ENCODE measurements around the gene SLC9A5.

SLC9A5 gene

DNA sequence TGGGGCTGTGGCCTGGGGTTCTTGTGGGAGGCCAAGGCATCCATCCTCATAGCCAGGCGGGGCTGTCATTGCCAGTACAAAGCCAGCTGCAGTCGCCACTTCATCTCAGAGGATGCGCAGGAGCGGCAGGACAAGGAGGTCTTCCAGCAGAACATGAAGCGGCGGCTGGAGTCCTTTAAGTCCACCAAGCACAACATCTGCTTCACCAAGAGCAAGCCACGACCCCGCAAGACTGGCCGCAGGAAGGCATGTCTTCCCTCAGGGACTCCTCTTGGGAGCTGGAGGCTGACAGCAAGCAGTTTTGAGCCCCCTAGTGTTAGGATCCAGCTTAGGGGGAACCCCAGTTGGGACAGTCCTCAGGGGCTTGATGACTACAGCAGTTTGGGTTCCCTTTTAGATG lies 15.5 kb downstream of the SLC9A5 start:
- H3K9ac ChIP-seq (ENCODE audit: low read length), result no peak overlapping the region

DNA sequence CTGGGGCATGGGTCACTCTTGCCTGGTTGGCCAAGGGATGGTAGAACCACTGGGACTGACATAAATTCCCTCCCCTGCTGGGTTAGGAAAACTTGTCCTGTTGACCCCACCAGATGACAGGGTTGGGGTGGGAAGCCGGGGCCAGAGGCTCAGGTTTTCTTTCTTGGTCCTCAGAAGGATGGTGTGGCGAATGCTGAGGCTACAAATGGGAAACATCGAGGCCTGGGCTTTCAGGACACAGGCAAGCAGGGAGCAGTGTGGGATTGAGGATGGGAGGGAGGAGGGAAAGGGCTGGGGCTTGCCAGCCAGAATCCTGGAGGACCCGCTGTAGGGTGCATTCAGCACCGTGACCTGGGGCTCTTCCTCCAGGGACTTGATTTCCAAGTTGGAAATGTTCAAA lies 16.1 kb downstream of the SLC9A5 start:
- Histone ChIP-seq H3K27me3 (ENCODE audit: control insufficient read depth, insufficient read depth, low read length) (peaks cover 3% of the 10 kb centered on the region; the same call in 1 of the 2 replicates), H3K9ac (ENCODE audit: low read length) (no peak overlapping the region), H3K27ac (ENCODE audit: low read depth, low read length) (no peak overlapping the region), H3K4me1 (ENCODE audit: control insufficient read depth, insufficient read depth, low read length) (peaks cover 6% of the 10 kb centered on the region; the same call in 1 of the 2 replicates), H3K9me3 (ENCODE audit: control insufficient read depth, insufficient read depth, low read depth, low read length) (no peaks in the 10 kb centered on the region), H3K36me3 (ENCODE audit: control insufficient read depth, insufficient read depth, low read length) (no peaks in the 10 kb centered on the region), H3K4me3 (ENCODE audit: low read depth, low read length) (no peak overlapping the region)

More for the DNA sequence above, 15.5 kb downstream of the SLC9A5 start:
- H3K4me1 ChIP-seq (ENCODE audit: control insufficient read depth, insufficient read depth, low read length), result peaks cover under 1% of the 10 kb centered on the region; the same call in 1 of the 2 replicates
- peaks cover 3% of the 10 kb centered on the region; the same call in 1 of the 2 replicates for H3K27me3 ChIP-seq (ENCODE audit: control insufficient read depth, insufficient read depth, low read length)
- H3K4me3 ChIP-seq (ENCODE audit: low read depth, low read length), result no peak overlapping the region
- H3K9me3 ChIP-seq (ENCODE audit: control insufficient read depth, insufficient read depth, low read depth, low read length), result no peaks in the 10 kb centered on the region
- no peak overlapping the region for H3K27ac ChIP-seq (ENCODE audit: low read depth, low read length)
- H3K36me3 ChIP-seq (ENCODE audit: control insufficient read depth, insufficient read depth, low read length), result no peaks in the 10 kb centered on the region

DNA sequence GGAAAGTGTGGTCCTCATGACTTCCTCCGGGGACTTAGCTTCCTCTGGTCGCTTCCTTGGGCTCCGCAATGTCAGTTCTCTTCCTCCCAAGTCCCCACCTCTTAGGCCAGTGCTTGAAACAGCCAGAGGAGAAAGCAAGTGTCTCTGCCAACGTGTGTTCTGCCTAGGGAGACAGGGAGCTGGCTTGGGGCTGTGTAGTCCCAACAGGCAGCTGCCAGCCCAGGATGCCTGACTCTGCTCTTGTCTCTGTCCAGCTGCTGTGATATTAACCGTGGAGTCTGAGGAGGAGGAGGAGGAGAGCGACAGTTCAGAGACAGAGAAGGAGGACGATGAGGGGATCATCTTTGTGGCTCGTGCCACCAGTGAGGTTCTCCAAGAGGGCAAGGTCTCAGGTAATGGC lies 17.1 kb downstream of the SLC9A5 start:
- Histone ChIP-seq H3K27me3 (ENCODE audit: control insufficient read depth, insufficient read depth, low read length) (peaks cover 3% of the 10 kb centered on the region; the same call in 1 of the 2 replicates), H3K4me3 (ENCODE audit: low read depth, low read length) (no peak overlapping the region), H3K9ac (ENCODE audit: low read length) (no peak overlapping the region), H3K4me1 (ENCODE audit: control insufficient read depth, insufficient read depth, low read length) (peaks cover 7% of the 10 kb centered on the region; the same call in 1 of the 2 replicates), H3K9me3 (ENCODE audit: control insufficient read depth, insufficient read depth, low read depth, low read length) (no peaks in the 10 kb centered on the region), H3K27ac (ENCODE audit: low read depth, low read length) (no peak overlapping the region), H3K36me3 (ENCODE audit: control insufficient read depth, insufficient read depth, low read length) (no peaks in the 10 kb centered on the region)

DNA sequence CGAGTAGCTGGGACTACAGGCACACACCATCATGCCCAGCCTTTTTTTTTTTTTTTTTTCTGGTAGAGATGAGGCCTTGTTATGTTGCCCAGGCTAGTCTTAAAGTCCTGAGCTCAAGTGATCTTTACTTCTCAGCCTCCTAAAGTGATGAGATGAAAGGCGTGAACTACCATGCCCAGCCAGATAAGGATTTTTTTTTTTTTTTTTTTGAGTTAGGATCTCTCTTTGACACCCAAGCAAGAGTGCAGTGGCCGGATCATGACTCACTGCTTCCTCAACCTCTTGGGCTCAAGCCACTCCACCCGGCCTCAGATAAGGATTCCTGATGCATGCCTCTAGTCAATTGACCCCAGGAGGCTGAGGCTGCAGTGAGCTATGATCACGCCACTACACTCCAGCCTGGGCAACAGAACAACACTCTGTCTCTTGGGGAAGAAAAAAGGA lies 19.4 kb downstream of the SLC9A5 start:
- Histone ChIP-seq H3K4me3 (ENCODE audit: low read depth, low read length) (no peak overlapping the region), H3K27ac (ENCODE audit: low read depth, low read length) (no peak overlapping the region), H3K27me3 (ENCODE audit: control insufficient read depth, insufficient read depth, low read length) (peaks cover 3% of the 10 kb centered on the region; the same call in 1 of the 2 replicates), H3K36me3 (ENCODE audit: control insufficient read depth, insufficient read depth, low read length) (no peaks in the 10 kb centered on the region), H3K4me1 (ENCODE audit: control insufficient read depth, insufficient read depth, low read length) (peaks cover 7% of the 10 kb centered on the region; the same call in 1 of the 2 replicates), H3K9ac (ENCODE audit: low read length) (no peak overlapping the region), H3K9me3 (ENCODE audit: control insufficient read depth, insufficient read depth, low read depth, low read length) (no peaks in the 10 kb centered on the region)

DNA sequence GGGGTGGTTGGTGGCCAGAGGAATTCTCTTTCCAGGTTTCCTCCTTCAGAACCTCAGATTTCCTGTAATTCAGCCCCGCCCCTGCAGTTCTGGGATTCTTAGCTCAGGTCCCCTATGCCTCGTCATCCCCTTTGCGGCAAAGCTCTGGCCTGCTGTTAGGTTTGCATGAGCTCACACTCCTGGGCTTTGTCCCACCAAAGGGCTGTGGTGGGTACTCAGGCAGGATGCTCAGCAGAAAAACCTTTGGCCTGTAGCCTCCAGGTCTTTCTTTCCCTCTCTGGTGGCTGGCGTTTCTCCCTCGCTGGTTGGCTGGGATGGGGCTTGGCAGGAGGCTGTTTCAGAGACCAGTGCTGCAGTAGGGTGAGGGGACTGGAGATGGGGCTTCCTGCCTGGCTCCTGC lies 21.0 kb downstream of the SLC9A5 start:
- Histone ChIP-seq H3K27me3 (ENCODE audit: control insufficient read depth, insufficient read depth, low read length) (peaks cover 3% of the 10 kb centered on the region; the same call in 1 of the 2 replicates), H3K36me3 (ENCODE audit: control insufficient read depth, insufficient read depth, low read length) (no peaks in the 10 kb centered on the region), H3K9ac (ENCODE audit: low read length) (no peak overlapping the region), H3K27ac (ENCODE audit: low read depth, low read length) (no peak overlapping the region), H3K4me1 (ENCODE audit: control insufficient read depth, insufficient read depth, low read length) (peaks cover 7% of the 10 kb centered on the region; the same call in 1 of the 2 replicates), H3K4me3 (ENCODE audit: low read depth, low read length) (no peak overlapping the region), H3K9me3 (ENCODE audit: control insufficient read depth, insufficient read depth, low read depth, low read length) (no peaks in the 10 kb centered on the region)

DNA sequence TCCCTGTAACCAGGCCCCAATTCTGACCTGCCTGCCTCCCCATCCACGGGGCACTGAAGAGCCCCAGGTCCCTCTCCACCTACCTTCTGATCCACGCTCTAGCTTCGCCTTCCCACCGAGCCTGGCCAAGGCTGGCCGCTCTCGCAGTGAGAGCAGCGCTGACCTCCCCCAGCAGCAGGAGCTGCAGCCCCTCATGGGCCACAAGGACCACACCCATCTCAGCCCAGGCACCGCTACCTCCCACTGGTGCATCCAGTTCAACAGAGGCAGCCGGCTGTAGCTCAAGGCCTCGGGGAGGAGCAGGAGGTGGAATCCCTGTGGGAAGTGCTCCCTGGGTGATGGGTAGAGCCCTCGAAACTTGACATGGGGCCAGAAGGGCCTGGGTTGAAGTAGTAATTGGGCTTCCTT lies 22.2 kb downstream of the SLC9A5 start:
- Histone ChIP-seq H3K9me3 (ENCODE audit: control insufficient read depth, insufficient read depth, low read depth, low read length) (no peaks in the 10 kb centered on the region), H3K4me3 (ENCODE audit: low read depth, low read length) (no peak overlapping the region), H3K4me1 (ENCODE audit: control insufficient read depth, insufficient read depth, low read length) (peaks cover 7% of the 10 kb centered on the region; the same call in 1 of the 2 replicates), H3K9ac (ENCODE audit: low read length) (no peak overlapping the region), H3K27ac (ENCODE audit: low read depth, low read length) (no peak overlapping the region), H3K36me3 (ENCODE audit: control insufficient read depth, insufficient read depth, low read length) (no peaks in the 10 kb centered on the region), H3K27me3 (ENCODE audit: control insufficient read depth, insufficient read depth, low read length) (peaks cover 1% of the 10 kb centered on the region; the same call in 1 of the 2 replicates)

DNA sequence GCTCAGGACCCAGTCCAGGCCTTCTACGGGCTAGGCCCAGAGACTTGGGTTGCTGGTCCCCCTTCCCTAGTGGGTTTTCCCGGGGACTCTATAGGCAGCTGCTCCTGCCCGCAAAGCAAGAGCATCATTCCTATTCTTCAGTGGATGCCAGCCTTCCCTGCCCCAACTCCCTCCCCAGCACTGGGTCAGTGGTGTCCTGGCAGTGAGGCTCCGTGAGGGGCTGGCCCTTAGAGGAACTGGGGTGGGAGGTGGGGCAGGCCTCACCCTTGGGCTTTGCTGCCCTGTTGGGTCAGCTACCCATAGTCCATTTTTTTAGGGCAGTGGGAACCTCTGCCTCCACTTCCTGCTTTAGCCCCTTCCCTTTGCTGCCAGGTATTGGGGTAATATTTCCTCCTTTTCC lies 22.7 kb downstream of the SLC9A5 start:
- Histone ChIP-seq H3K27ac (ENCODE audit: low read depth, low read length) (no peak overlapping the region), H3K9ac (ENCODE audit: low read length) (peak overlapping the region; percentile 6), H3K9me3 (ENCODE audit: control insufficient read depth, insufficient read depth, low read depth, low read length) (no peaks in the 10 kb centered on the region), H3K4me1 (ENCODE audit: control insufficient read depth, insufficient read depth, low read length) (peaks cover 7% of the 10 kb centered on the region; the same call in 1 of the 2 replicates), H3K27me3 (ENCODE audit: control insufficient read depth, insufficient read depth, low read length) (no peaks in the 10 kb centered on the region), H3K4me3 (ENCODE audit: low read depth, low read length) (no peak overlapping the region), H3K36me3 (ENCODE audit: control insufficient read depth, insufficient read depth, low read length) (no peaks in the 10 kb centered on the region)

DNA sequence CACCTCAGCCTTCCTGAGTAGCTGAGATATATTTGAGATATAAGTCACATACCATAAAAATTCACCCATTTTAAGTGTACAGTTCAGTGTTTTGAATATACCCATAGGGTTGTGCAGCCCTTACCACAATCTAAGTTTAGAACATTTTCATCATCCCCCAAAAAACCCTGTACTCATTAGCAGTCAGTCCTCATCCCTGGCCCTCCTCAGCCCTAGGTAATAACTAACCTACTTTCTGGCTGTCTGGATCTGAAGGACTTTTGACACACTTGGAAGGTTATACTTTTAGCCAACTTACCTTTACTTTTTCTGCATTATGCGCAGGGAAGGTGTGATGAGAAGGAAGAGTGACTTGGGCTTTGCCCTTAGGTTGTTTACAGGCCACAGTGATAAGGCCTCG lies 26.5 kb downstream of the SLC9A5 start:
- Histone ChIP-seq H3K27me3 (ENCODE audit: control insufficient read depth, insufficient read depth, low read length) (peaks cover 15% of the 10 kb centered on the region), H3K9ac (ENCODE audit: low read length) (no peak overlapping the region), H3K27ac (ENCODE audit: low read depth, low read length) (no peak overlapping the region), H3K9me3 (ENCODE audit: control insufficient read depth, insufficient read depth, low read depth, low read length) (no peaks in the 10 kb centered on the region), H3K4me1 (ENCODE audit: control insufficient read depth, insufficient read depth, low read length) (peaks cover 10% of the 10 kb centered on the region; the same call in 1 of the 2 replicates), H3K36me3 (ENCODE audit: control insufficient read depth, insufficient read depth, low read length) (no peaks in the 10 kb centered on the region), H3K4me3 (ENCODE audit: low read depth, low read length) (no peak overlapping the region)

DNA sequence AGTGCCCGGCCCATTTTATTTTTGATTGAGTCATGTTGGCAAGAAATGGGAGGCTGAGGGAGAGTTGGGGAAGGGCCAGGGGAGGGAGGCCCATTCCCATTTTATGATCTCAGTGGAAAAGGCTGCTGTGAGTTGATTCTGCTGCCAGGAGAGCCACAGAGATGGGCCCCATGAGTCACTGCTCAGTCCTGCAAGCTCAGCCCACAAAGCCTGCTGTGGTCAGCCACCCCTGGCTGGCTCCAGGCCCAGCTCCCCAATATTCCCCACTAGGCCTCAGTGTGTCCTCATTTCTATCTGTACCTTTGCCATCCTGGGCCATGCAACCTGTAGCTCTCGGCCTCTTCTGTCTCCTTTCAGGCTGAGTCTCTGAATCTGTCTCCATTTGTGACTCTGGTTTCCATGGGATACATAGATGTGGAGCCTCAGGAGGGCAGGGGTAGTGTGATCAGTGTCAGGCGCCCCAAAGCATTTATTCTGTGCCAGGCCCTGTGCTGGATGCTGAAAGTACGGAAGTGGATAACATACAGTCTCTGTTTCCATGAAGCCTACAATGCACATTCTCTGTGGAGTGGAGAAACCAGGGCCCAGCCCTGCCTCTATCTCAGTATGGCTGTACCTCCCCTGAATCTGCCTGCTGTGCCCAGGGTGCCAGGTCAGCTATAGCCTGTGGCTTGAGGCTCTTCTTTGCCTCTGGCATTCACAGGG lies 28.7 kb downstream of the SLC9A5 start:
- Histone ChIP-seq H3K4me3 (ENCODE audit: low read depth, low read length) (no peak overlapping the region), H3K27ac (ENCODE audit: low read depth, low read length) (no peak overlapping the region), H3K9ac (ENCODE audit: low read length) (no peak overlapping the region), H3K27me3 (ENCODE audit: control insufficient read depth, insufficient read depth, low read length) (peaks cover 19% of the 10 kb centered on the region), H3K4me1 (ENCODE audit: control insufficient read depth, insufficient read depth, low read length) (peaks cover 10% of the 10 kb centered on the region; the same call in 1 of the 2 replicates), H3K9me3 (ENCODE audit: control insufficient read depth, insufficient read depth, low read depth, low read length) (no peaks in the 10 kb centered on the region), H3K36me3 (ENCODE audit: control insufficient read depth, insufficient read depth, low read length) (no peaks in the 10 kb centered on the region)

DNA sequence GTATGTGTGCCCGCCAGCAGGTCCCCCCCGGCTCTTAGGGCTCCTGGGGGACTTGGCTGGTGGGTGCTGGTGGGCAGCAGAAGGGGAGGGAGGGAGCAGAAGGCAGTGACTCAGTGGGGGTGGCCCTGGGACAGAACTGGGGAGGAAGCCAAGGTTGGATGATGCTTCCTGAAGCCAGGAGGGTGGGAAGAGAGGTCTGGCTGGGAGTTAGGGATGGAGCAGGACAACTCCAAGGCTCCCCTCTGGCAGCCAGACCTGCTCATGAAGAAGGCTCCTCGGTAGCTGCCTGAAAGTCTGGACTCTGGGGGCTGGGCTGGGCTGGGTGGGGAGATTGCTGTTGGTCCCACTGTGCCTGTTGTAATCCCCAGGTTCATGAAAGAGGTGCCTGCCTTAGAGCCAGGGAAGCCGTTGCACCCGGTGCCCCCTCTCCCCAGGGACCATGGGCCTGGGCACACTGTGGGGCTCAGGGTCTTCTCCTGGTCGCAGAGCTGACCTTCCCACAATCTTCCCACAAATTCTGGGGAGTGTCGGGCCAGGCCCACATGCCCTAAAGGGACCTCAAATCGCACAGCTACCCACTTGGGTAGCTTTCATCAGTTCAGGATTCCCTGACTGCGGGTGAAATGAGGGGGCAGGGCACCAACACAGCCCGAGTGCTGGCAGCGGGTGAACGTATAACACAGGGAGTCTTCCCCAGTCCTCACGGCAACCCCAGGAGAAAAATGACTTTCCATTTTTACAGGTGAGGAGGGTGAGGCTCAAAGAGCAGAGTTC lies 29.4 kb downstream of the SLC9A5 start:
- no peaks in the 10 kb centered on the region for H3K9me3 ChIP-seq (ENCODE audit: control insufficient read depth, insufficient read depth, low read depth, low read length)
- H3K36me3 ChIP-seq (ENCODE audit: control insufficient read depth, insufficient read depth, low read length), result no peaks in the 10 kb centered on the region
- peaks cover 10% of the 10 kb centered on the region; the same call in 1 of the 2 replicates for H3K4me1 ChIP-seq (ENCODE audit: control insufficient read depth, insufficient read depth, low read length)
- peaks cover 19% of the 10 kb centered on the region for H3K27me3 ChIP-seq (ENCODE audit: control insufficient read depth, insufficient read depth, low read length)
- H3K27ac ChIP-seq (ENCODE audit: low read depth, low read length), result no peak overlapping the region
- peak overlapping the region; percentile 66 for H3K9ac ChIP-seq (ENCODE audit: low read length)
- peak overlapping the region; percentile 84 for H3K4me3 ChIP-seq (ENCODE audit: low read depth, low read length)
